ELF-1 (cell line): Measurements from ENCODE around the gene NDUFV1.
"Not testable (repeated sequence)": the region's sequence is repeated elsewhere in the genome, so short reads cannot be mapped to it uniquely, and the experiment has no call there.

ENCODE experiments used
- DNase-seq: peaks from one replicate; pipeline ENCODE4 v3.0.0-alpha.2; 2016; ENCODE audit warnings: low read depth, low spot score

Gene NDUFV1

DNA sequence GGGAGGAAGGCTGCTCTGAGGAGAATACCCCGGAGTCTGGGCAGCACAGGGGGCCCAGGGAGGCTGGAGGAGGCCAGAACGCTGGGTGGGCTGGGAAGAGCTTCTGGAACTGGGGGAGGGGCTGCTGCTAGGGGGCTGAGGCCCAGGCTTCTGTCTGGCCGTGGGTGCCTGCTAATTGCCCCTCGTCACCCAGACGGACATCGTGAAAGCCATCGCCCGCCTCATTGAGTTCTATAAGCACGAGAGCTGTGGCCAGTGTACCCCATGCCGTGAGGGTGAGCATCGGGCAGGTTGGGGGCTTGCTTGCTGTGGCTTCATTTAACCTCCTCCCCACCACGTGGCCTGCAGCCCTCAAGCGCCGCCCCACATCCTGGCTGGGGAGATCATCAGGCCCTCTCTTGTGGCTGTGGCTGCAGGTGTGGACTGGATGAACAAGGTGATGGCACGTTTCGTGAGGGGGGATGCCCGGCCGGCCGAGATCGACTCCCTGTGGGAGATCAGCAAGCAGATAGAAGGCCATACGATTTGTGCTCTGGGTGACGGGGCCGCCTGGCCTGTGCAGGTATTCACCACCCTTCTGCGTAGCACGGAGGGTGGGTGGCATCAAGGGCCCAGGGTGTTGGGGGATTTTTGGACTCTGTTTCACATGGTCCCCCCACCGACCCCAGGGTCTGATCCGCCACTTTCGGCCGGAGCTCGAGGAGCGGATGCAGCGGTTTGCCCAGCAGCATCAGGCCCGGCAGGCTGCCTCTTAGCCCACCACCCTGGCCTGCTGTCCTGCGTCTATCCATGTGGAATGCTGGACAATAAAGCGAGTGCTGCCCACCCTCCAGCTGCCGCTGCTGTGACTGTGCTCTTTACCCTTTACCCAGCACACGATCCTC, 5.2 kb downstream of the NDUFV1 start:
- DNase-seq = no peak

GRCh38 chr11:67612751-67613150, 6.0 kb downstream of the NDUFV1 start:
- DNase-seq = no peak

- DNase-seq = no peak
These were observed 6.7 kb downstream of the NDUFV1 start for GRCh38 chr11:67613313-67613959.

- peak; percentile 85 for DNase-seq
These were observed 7.4 kb downstream of the NDUFV1 start for GRCh38 chr11:67613960-67614715.

GRCh38 chr11:67614730-67615714, 8.3 kb downstream of the NDUFV1 start:
- peak; percentile 79 for DNase-seq

DNA sequence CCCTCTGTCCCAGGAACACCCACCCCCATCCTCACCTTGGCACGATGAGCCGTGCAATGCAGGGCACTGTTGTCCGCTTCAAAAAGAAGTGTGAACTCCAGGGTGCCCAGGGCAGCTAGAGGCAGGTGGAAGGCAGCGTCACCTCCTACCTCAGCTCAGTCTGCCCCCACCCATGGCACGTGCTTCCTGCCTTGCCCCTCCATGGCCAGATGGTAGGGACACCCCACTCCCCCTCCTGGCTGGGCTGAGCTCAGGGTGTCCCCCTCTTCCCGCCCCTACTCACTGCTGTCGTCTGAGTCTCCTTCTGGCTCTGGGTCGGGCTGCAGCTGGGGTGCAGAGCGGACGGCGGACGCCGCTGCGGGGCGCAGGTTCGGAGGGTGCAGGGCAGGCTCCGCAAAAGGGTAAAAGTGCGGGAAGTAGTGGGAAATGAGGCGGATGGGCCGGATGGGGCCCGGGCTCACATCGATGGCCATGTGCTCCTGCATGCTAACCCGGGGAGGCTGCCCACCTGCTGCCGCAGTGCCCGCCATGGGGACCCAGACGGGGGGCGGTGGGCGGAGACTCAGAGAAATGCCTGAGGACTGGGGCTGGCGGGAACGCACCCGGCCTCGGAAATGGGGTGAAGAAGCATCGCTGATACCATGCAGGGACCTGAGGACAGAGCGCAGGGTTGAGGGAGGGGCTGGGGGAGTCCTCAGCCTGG, 9.1 kb downstream of the NDUFV1 start:
- DNase-seq = no peak

DNA sequence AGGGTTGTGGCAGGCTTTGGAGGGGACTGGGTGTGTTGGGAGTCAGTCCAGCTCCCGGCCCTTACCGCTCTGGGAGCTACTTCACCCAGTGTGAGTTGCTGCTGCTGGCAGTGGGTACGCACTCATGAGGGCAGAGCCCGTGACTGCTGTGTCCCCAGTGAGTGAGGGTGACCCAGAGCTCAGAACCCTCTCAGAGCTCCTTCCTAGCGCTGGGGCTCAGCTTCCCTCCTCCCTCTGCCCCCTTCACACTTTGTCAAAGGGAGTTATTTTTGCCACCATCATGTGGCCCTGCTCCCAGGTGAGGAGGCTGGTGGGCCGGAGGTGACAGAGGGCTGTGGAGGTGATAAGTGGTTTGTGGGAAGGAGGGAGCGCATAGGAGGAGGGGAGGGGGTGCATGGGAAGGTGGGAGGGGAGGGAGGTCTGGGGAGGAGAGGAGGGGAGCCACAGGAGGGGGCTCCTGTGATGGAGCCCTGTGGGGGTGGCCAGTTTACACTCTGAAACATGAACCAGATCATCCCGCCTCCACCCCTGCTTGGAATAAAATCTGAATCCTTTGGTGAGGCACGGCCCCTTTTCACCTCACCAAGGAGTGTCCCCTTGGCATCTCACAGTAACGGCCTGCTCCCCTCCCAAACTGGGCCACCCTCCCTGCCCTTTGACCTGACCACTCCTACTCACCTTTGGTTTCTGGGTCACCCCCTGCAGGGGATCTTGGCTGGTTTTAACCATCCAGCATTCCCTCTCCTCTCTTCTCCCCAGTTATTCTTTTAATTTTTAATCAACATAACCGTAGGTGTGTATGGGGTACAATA, 9.9 kb downstream of the NDUFV1 start:
- no peak for DNase-seq

DNA sequence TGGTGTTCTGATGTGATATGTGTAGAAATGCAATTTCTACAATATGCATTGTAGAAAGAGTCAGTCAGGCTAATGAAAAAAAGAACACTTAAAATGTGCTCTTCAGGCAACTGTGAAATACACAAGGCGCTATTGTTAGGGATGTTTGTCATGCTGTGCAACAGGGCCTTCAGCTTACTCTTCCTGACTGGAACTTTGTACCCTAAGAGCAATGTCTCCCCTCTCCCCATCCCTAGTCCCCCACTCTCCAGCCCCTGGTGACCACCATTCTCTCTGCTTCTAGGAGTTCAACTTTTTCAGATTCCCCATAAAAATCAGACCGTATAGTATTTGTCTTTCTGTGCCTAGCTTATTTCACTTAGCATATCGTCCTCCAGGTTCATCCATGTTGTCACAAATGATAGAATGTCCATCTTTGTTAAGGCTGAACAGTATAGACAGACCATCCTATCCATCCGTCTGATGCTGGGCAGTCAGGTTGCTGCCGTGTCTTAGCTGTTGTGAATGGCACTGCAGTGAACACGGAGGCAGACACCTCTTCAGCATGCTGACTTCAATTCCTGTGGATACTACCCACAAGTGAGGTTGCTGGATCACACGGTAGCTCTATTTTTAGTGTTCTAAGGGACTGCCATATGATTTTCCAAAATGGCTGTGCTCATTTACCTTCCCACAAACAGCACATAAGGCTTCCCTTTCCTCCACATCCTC, 10.7 kb downstream of the NDUFV1 start:
- no peak for DNase-seq

DNA sequence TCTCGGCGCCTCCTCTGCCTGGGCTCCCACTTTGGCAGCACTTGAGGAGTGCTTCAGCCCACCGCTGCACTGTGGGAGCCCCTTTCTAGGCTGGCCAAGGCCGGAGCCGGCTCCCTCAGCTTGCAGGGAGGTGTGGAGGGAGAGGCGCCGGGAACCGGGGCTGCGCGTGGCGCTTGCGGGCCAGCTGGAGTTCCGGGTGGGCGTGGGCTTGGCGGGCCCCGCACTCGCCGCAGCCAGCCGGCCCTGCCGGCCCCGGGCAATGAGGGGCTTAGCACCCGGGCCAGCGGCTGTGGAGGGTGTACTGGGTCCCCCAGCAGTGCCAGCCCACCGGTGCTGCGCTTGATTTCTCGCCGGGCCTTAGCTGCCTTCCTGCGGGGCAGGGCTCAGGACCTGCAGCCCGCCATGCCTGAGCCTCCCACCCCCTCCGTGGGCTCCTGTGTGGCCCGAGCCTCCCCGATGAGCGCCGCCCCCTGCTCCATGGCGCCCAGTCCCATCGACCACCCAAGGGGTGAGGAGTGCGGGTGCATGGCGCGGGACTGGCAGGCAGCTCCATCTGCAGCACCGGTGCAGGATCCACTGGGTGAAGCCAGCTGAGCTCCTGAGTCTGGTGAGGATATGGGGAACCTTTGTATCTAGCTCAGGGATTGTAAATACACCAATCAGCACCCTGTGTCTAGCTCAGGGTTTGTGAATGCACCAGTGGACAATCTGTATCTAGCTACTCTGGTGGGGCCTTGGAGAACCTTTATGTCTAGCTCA, 12.3 kb downstream of the NDUFV1 start:
- DNase-seq = not testable (repeated sequence)

DNA sequence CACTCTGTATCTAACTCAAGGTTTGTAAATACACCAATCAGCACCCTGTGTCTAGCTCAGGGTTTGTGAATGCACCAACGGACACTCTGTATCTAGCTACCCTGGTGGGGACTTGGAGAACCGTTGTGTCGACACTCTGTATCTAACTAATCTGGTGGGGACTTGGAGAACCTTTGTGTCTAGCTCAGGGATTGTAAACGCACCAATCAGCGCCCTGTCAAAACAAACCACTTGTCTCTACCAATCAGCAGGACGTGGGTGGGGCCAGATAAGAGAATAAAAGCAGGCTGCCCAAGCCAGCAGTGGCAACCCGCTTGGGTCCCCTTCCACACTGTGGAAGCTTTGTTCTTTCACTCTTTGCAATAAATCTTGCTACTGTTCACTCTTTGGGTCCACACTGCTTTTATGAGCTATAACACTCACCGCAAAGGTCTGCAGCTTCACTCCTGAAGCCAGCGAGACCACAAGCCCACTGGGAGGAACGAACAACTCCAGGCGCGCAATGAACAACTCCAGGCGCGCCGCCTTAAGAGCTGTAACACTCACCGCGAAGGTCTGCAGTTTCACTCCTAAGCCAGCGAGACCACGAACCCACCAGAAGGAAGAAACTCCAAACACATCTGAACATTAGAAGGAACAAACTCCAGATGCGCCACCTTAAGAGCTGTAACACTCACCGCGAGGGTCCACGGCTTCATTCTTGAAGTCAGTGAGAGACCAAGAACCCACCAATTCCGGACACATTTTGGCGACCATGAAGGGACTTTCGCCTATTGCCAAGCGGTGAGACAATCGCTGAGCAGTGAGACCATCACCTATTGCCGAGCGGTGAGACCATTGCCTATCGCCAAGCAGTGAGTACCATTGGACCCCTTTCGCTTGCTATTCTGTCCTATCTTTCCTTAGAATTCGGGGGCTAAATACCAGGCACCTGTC, 13.2 kb downstream of the NDUFV1 start:
- peak; percentile 87 for DNase-seq

DNA sequence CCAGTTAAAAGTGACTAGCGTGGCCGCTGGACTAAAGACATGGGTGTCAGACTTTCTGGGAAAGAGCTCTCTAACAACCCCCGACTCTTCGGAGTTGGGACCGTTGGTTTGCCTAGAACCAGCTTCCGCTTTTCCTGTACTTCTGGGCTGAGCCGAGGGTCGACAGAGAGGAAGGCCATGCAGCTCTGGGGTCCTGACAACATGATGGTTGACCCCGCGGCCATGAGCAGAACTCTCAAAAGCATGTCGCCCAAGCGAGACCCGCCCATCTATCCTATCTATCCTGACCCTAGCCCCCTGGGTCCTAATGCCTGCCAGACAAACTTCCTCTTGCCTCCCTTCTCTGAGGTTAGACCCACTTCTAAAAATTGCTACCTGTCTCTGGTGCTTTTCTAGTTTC, 13.9 kb downstream of the NDUFV1 start:
- not testable (repeated sequence) for DNase-seq

DNA sequence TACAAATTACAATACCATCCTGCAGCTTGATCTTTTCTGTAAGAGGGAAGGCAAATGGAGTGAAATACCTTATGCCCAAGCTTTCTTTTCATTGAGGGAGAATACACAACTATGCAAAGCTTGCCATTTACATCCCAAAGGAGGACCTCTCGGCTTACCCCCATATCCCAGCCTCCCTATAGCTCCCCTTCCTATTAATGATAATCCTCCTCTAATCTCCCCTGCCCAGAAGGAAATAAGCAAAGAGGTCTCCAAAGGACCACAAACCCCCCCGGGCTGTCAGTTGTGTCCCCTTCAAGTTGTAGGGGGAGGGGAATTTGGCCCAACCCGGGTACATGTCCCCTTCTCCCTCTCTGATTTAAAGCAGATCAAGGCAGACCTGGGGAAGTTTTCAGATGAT, 15.2 kb downstream of the NDUFV1 start:
- DNase-seq = not testable (repeated sequence)

- not testable (repeated sequence) for DNase-seq
These were observed 16.2 kb downstream of the NDUFV1 start for GRCh38 chr11:67622905-67623304.

- DNase-seq = not testable (repeated sequence)
These were observed 17.1 kb downstream of the NDUFV1 start for GRCh38 chr11:67623795-67624194.

DNA sequence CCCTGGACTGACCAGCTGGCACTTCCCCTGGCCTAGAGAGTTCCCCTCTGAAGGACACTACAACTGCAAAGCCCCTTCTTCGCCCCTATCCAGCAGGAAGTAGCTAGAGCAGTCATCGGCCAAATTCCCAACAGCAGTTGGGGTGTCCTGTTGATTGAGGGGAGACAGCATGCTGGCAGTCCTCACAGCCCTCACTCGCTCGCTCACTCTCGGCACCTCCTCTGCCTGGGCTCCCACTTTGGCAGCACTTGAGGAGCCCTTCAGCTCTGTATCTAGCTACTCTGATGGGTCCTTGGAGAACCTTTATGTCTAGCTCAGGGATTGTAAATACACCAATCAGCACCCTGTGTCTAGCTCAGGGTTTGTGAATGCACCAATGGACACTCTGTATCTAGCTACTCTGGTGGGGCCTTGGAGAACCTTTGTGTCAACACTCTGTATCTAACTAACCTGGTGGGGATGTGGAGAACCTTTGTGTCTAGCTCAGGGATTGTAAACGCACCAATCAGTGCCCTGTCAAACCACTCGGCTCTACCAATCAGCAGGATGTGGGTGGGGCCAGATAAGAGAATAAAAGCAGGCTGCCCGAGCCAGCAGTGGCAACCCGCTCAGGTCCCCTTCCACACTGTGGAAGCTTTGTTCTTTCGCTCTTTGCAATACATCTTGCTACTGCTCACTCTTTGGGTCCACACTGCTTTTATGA, 19.5 kb downstream of the NDUFV1 start:
- peak; percentile 67 for DNase-seq

- DNase-seq = peak; percentile 56
These were observed 20.2 kb downstream of the NDUFV1 start for GRCh38 chr11:67626970-67627369.
